Fibroblast of lung (primary cell): ENCODE data around the gene PAFAH2. TPM values are rescaled to one million over a fixed set of nuclear protein-coding genes. Genes with fewer than 3 reads are reported as not detected.

Source experiments
- DNase-seq, 2 donors: peaks; one replicate each; pipeline versions ENCODE4 v3.0.0 to v3.0.0-alpha.2; 2010; ENCODE audit warnings: low read depth in 2 of 2
- H2AFZ ChIP-seq: 2 replicates; pipeline ENCODE4 v1.5.1; 2012; ENCODE audit warnings: low read length, control low read depth, inconsistent platforms
- H3K27ac ChIP-seq: 2 replicates; pipeline ENCODE4 v1.5.1; 2011; ENCODE audit warnings: low read length, control low read depth; ENCODE audit not compliant: insufficient read depth
- H3K27me3 ChIP-seq: 2 replicates; pipeline ENCODE4 v1.5.1; 2011; ENCODE audit warnings: mild to moderate bottlenecking, low read length; ENCODE audit not compliant: control insufficient read depth, insufficient read depth
- H3K36me3 ChIP-seq: 2 replicates; pipeline ENCODE4 v1.5.1; 2011; ENCODE audit warnings: low read length; ENCODE audit not compliant: control insufficient read depth, insufficient read depth
- H3K4me1 ChIP-seq: 2 replicates; pipeline ENCODE4 v1.5.1; 2011; ENCODE audit warnings: low read length; ENCODE audit not compliant: control insufficient read depth, insufficient read depth; ENCODE audit errors: extremely low read depth
- H3K4me2 ChIP-seq: 2 replicates; pipeline ENCODE4 v1.5.1; 2011; ENCODE audit warnings: low read length, control low read depth; ENCODE audit not compliant: insufficient read depth; ENCODE audit errors: extremely low read depth
- H3K4me3 ChIP-seq, 4 experiments: fragments of 200-600 bp in 1 of 4; sonication (generic) in 1 of 4; replicated peaks in 1 of 4; 2 replicates each; pipeline ENCODE4 v1.5.1; 2011 to 2016; ENCODE audit warnings: low read length in 4 of 4, low read depth in 3 of 4, mild to moderate bottlenecking in 3 of 4, control low read depth in 2 of 4, inconsistent platforms in 1 of 4, mixed read lengths in 1 of 4; ENCODE audit not compliant: insufficient read depth in 1 of 4; ENCODE audit errors: control extremely low read depth in 1 of 4
- H3K79me2 ChIP-seq: 2 replicates; pipeline ENCODE4 v1.5.1; 2012; ENCODE audit warnings: mild to moderate bottlenecking, low read length, inconsistent platforms; ENCODE audit not compliant: control insufficient read depth, insufficient read depth
- H3K9ac ChIP-seq: 2 replicates; pipeline ENCODE4 v1.5.1; 2011; ENCODE audit warnings: mild to moderate bottlenecking, low read length, control low read depth; ENCODE audit not compliant: insufficient read depth
- H3K9me3 ChIP-seq: 2 replicates; pipeline ENCODE4 v1.5.1; 2012; ENCODE audit warnings: low read depth, low read length; ENCODE audit not compliant: control insufficient read depth, insufficient read depth
- H4K20me1 ChIP-seq: 2 replicates; pipeline ENCODE4 v1.5.1; 2011; ENCODE audit warnings: low read length; ENCODE audit not compliant: control insufficient read depth, insufficient read depth; ENCODE audit errors: extremely low read depth
- CTCF ChIP-seq, 2 donors: IDR thresholded peaks in 1 of 2; conservative IDR thresholded peaks in 1 of 2; 1 replicate in 1 of 2; 2 replicates in 1 of 2; pipeline ENCODE4 v1.5.1; 2011 to 2012; ENCODE audit warnings: low read length in 2 of 2, control low read depth in 1 of 2, inconsistent platforms in 1 of 2, low read depth in 1 of 2, mild to moderate bottlenecking in 1 of 2
- EZH2 ChIP-seq: IDR thresholded peaks from 2 replicates; pipeline ENCODE4 v1.5.1; 2012; ENCODE audit warnings: low read length, control low read depth, mild to moderate bottlenecking; ENCODE audit errors: missing control alignments
- polyA plus RNA-seq, 2 donors: library from polyadenylated mRNA; depleted of rRNA in 1 of 2; stranded (reverse) in 1 of 2; unstranded in 1 of 2; fragments of >200 nt; gene quantifications; 2 replicates each; pipeline ENCODE4 v1.2.1, GENCODE V29; 2011 to 2012; ENCODE audit warnings: missing spikeins in 1 of 2
- total RNA-seq: library from RNA; depleted of rRNA; stranded (reverse); fragments of >200 nt; gene quantifications from 2 replicates; pipeline ENCODE4 v1.2.1, GENCODE V29; 2014

PAFAH2 gene
- total and polyA plus RNA-seq, 2 donors (not counting 1 experiment from before 2014, with no cell fraction given), result 8.3 to 11.7 TPM

- Histone ChIP-seq H3K9me3 (no peaks in the 10 kb centered on the region), H3K79me2 (no peaks in the 10 kb centered on the region), H3K4me1 (peaks cover 5% of the 10 kb centered on the region), H3K4me2 (no peak overlapping the region), H2AFZ (no peak overlapping the region), H3K9ac (no peak overlapping the region), H3K4me3 (no peak overlapping the region), H4K20me1 (no peaks in the 10 kb centered on the region), H3K27me3 (no peaks in the 10 kb centered on the region), H3K36me3 (no peaks in the 10 kb centered on the region), H3K27ac (no peak overlapping the region)
- DNase-seq, result no peak
- no peak for TF ChIP-seq EZH2
- TF ChIP-seq CTCF (conservative IDR thresholded peaks at IDR 0.05 in 1 of 2, IDR thresholded peaks at IDR 0.05 in 1 of 2; ENCODE audit: low read depth in 1 of 2, low read length in 2 of 2), result no peak
Observed at GRCh38 chr1:25994402-25995150, 3.3 kb downstream of the PAFAH2 start.

- no peak overlapping the region for H2AFZ ChIP-seq
- H3K9me3 ChIP-seq, result no peaks in the 10 kb centered on the region
- no peak overlapping the region for H3K4me2 ChIP-seq
- no peak overlapping the region for H3K9ac ChIP-seq
- no peaks in the 10 kb centered on the region for H3K79me2 ChIP-seq
- no peaks in the 10 kb centered on the region for H3K36me3 ChIP-seq
- H4K20me1 ChIP-seq, result no peaks in the 10 kb centered on the region
- no peaks in the 10 kb centered on the region for H3K27me3 ChIP-seq
- H3K4me1 ChIP-seq, result peaks cover 4% of the 10 kb centered on the region
- no peak for DNase-seq
- TF ChIP-seq EZH2 (no peak), CTCF (conservative IDR thresholded peaks at IDR 0.05 in 1 of 2, IDR thresholded peaks at IDR 0.05 in 1 of 2; ENCODE audit: low read depth in 1 of 2, low read length in 2 of 2) (no peak)
- H3K27ac ChIP-seq, result no peak overlapping the region
- no peak overlapping the region for H3K4me3 ChIP-seq
Observed at GRCh38 chr1:25993197-25993951, 4.5 kb downstream of the PAFAH2 start.

GRCh38 chr1:25992689-25993171, 5.1 kb downstream of the PAFAH2 start:
- Histone ChIP-seq H3K9me3 (no peaks in the 10 kb centered on the region), H3K4me3 (no peak overlapping the region), H4K20me1 (no peaks in the 10 kb centered on the region), H3K79me2 (no peaks in the 10 kb centered on the region), H3K27me3 (no peaks in the 10 kb centered on the region), H3K27ac (no peak overlapping the region), H2AFZ (no peak overlapping the region), H3K4me2 (no peak overlapping the region), H3K9ac (no peak overlapping the region), H3K4me1 (peaks cover 2% of the 10 kb centered on the region), H3K36me3 (no peaks in the 10 kb centered on the region)
- no peak for DNase-seq
- TF ChIP-seq CTCF (conservative IDR thresholded peaks at IDR 0.05 in 1 of 2, IDR thresholded peaks at IDR 0.05 in 1 of 2; ENCODE audit: low read depth in 1 of 2, low read length in 2 of 2) (no peak), EZH2 (no peak)
